Measurements from ENCODE around the gene IER3IP1. TPM values are rescaled to one million over a fixed set of nuclear protein-coding genes. Genes with fewer than 3 reads are reported as not detected.

IER3IP1 gene
- total RNA-seq, 2 experiments from 2014 or later: 1.5 to 2.3 TPM

DNA sequence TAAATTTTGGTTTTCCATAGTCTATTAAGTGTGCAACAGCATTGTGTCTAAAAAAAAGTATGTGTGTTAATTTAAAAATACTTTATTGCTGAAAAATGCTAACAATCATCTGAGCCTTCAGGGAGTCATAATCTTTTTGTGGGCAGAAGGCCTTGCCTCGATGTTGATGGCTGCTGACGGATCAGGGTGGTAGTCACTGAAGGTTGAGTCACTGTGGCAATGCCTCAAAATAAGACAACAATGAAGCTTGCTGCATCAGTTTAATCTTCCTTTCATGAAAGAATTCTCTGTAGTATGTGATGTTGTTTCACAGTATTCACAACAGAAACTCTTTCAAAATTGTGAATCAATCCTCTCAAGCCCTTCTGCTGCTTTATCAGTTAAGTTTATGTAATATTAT is 57.2 kb downstream of the IER3IP1 start:
- no peaks in the 10 kb centered on the region for H3K9me3 Mint-ChIP-seq
- POLR2A ChIA-PET: no interaction called here
- Histone ChIP-seq H3K27me3 (ENCODE audit: control insufficient read depth in 1 of 2, insufficient read depth in 2 of 2, low read length in 2 of 2) (no peaks in the 10 kb centered on the region), H3K36me3 (ENCODE audit: insufficient read depth, low read length) (peaks cover 20% of the 10 kb centered on the region), H3K27ac (ENCODE audit: low read depth in 1 of 2, low read length in 2 of 2) (no peak overlapping the region), H3K4me3 (ENCODE audit: low read length) (no peak overlapping the region), H3K4me1 (ENCODE audit: insufficient read depth, low read length) (no peaks in the 10 kb centered on the region), H3K9me3 (ENCODE audit: control insufficient read depth in 1 of 2, insufficient read depth in 1 of 2, low read length in 2 of 2) (no peaks in the 10 kb centered on the region)
- no peak overlapping the region for H3K27ac Mint-ChIP-seq
- no peak for ATAC-seq (ENCODE audit: poor library complexity)
- H3K4me1 Mint-ChIP-seq (ENCODE audit: low read depth): no peaks in the 10 kb centered on the region
- peaks cover 81% of the 10 kb centered on the region for H3K36me3 Mint-ChIP-seq (ENCODE audit: low read depth)
- CTCF ChIA-PET: no interaction called here
- H3K27me3 Mint-ChIP-seq: no peaks in the 10 kb centered on the region
- no peak for DNase-seq
- TF ChIP-seq, protein P1, sequence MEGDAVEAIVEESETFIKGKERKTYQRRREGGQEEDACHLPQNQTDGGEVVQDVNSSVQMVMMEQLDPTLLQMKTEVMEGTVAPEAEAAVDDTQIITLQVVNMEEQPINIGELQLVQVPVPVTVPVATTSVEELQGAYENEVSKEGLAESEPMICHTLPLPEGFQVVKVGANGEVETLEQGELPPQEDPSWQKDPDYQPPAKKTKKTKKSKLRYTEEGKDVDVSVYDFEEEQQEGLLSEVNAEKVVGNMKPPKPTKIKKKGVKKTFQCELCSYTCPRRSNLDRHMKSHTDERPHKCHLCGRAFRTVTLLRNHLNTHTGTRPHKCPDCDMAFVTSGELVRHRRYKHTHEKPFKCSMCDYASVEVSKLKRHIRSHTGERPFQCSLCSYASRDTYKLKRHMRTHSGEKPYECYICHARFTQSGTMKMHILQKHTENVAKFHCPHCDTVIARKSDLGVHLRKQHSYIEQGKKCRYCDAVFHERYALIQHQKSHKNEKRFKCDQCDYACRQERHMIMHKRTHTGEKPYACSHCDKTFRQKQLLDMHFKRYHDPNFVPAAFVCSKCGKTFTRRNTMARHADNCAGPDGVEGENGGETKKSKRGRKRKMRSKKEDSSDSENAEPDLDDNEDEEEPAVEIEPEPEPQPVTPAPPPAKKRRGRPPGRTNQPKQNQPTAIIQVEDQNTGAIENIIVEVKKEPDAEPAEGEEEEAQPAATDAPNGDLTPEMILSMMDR (IDR thresholded peaks at IDR 0.05): no peak
- no peak overlapping the region for H3K4me3 Mint-ChIP-seq
- intact Hi-C loops (cut with DNase I, micrococcal nuclease): no loop called here

DNA sequence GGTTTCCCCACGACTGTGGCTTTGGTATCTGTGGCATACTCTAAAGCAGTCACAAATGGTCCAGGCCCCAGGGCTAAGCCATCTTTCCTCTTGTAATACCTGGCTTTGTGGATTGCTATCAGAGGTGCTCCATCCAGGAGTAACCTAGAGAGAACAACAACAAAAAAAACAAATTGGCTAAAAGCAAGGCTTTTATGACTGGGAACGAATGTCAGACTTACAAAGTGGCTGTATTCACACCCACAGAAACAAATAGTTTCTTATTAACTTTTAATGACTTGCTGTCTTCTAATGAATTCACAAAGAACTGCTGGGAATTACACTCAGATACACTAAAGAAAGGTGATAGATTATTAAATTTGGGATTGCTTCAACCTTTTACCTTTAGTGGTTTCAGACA is 61.0 kb downstream of the IER3IP1 start:
- Mint-ChIP-seq H3K4me1 (ENCODE audit: low read depth) (no peaks in the 10 kb centered on the region), H3K36me3 (ENCODE audit: low read depth) (peaks cover 83% of the 10 kb centered on the region), H3K4me3 (no peak overlapping the region), H3K27ac (no peak overlapping the region), H3K9me3 (no peaks in the 10 kb centered on the region), H3K27me3 (no peaks in the 10 kb centered on the region)
- no peaks in the 10 kb centered on the region for H3K27me3 ChIP-seq (ENCODE audit: control insufficient read depth in 1 of 2, insufficient read depth in 2 of 2, low read length in 2 of 2)
- H3K9me3 ChIP-seq (ENCODE audit: control insufficient read depth in 1 of 2, insufficient read depth in 1 of 2, low read length in 2 of 2): no peaks in the 10 kb centered on the region
- H3K36me3 ChIP-seq (ENCODE audit: insufficient read depth, low read length): peaks cover 42% of the 10 kb centered on the region
- intact Hi-C loops (cut with DNase I, micrococcal nuclease): no loop called here
- H3K4me1 ChIP-seq (ENCODE audit: insufficient read depth, low read length): no peaks in the 10 kb centered on the region
- ATAC-seq (ENCODE audit: poor library complexity) (no peak), DNase-seq (no peak)
- no peak overlapping the region for H3K4me3 ChIP-seq (ENCODE audit: low read length)
- TF ChIP-seq, protein P1 (IDR thresholded peaks at IDR 0.05): no peak
- CTCF ChIA-PET: no interaction called here
- no peak overlapping the region for H3K27ac ChIP-seq (ENCODE audit: low read depth in 1 of 2, low read length in 2 of 2)
- POLR2A ChIA-PET: no interaction called here

DNA sequence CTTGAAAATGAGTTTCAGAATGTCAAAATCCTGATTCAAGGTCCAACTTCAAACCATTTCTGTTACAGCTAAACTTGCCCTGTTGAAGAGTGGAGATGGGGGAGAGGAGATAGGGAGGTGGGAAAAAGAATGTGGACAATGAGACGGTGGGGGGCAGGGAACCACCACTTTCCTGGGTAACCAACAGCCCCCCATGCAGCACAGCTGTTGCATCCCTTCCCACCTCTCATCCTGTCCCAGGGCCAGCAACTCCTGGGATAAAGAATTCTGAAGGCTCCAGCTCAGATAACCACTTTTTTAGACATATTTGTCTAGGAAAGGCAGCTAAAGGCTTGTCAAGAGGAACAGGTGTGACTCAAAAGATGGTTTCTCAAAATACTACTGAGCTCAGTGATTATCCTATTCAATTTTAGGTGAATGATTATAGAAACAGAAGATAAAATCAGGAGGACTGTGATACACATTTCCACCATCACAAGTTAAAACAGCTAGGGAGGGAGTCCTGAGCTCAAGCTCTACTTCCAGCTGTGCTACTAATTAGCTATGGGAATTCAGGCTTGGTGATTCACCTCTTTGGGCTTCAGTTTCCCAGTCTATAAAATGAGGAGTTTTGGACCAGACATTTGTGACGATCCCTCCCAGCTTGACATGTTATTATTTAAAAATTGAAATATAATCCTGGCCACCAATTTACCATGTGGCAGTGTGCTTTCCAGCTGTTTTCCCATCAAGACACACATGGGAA is 62.2 kb downstream of the IER3IP1 start:
- Histone ChIP-seq H3K9me3 (ENCODE audit: control insufficient read depth in 1 of 2, insufficient read depth in 1 of 2, low read length in 2 of 2) (no peaks in the 10 kb centered on the region), H3K27me3 (ENCODE audit: control insufficient read depth in 1 of 2, insufficient read depth in 2 of 2, low read length in 2 of 2) (no peaks in the 10 kb centered on the region), H3K27ac (ENCODE audit: low read depth in 1 of 2, low read length in 2 of 2) (no peak overlapping the region), H3K4me1 (ENCODE audit: insufficient read depth, low read length) (no peaks in the 10 kb centered on the region), H3K36me3 (ENCODE audit: insufficient read depth, low read length) (peaks cover 41% of the 10 kb centered on the region), H3K4me3 (ENCODE audit: low read length) (no peak overlapping the region)
- no peak for ATAC-seq (ENCODE audit: poor library complexity)
- ChIA-PET POLR2A (no interaction called here), CTCF (interaction anchor here (1.2 kb wide), 1 partner anchor 91 kb away, joined by 4 read pairs; no protein-coding TSS in a partner anchor)
- TF ChIP-seq, protein P1 (IDR thresholded peaks at IDR 0.05): no peak
- Mint-ChIP-seq H3K36me3 (ENCODE audit: low read depth) (peaks cover 82% of the 10 kb centered on the region), H3K9me3 (no peaks in the 10 kb centered on the region), H3K27me3 (no peaks in the 10 kb centered on the region), H3K4me1 (ENCODE audit: low read depth) (no peaks in the 10 kb centered on the region), H3K27ac (no peak overlapping the region), H3K4me3 (no peak overlapping the region)
- DNase-seq: no peak
- intact Hi-C loops (cut with DNase I, micrococcal nuclease): no loop called here

All from CD4-positive, alpha-beta T cell (primary cell).